Cardiac septum (tissue), 1 donor: ENCODE measurements around the gene ICAM4. TPM values are rescaled to one million over a fixed set of nuclear protein-coding genes. Genes with fewer than 3 reads are reported as not detected.
"Not testable (repeated sequence)": the region's sequence is repeated elsewhere in the genome, so short reads cannot be mapped to it uniquely, and the experiment has no call there.

Experiments
- DNase-seq: peaks from one replicate; pipeline ENCODE4 v3.0.0-alpha.2; 2020; ENCODE audit warnings: low spot score
- intact Hi-C: fragments of 100-400 bp; cut with DNase I; formaldehyde crosslinking; loops from one replicate; pipeline ENCODE4 v1.14.0; 2022
- total RNA-seq: library from RNA; stranded (reverse); fragmentation: NEBNext Ultra II Directional; extraction: Animal tissue kit (Norgen Biotek cat#: 25700); gene quantifications from one replicate; pipeline ENCODE4 v1.2.1, GENCODE V29; 2021
- donor health status: DM: no; HTN: no; CAD: no.

The ICAM4 gene
- total RNA-seq, 1 donor from 2014 or later: 0.46 TPM

DNA sequence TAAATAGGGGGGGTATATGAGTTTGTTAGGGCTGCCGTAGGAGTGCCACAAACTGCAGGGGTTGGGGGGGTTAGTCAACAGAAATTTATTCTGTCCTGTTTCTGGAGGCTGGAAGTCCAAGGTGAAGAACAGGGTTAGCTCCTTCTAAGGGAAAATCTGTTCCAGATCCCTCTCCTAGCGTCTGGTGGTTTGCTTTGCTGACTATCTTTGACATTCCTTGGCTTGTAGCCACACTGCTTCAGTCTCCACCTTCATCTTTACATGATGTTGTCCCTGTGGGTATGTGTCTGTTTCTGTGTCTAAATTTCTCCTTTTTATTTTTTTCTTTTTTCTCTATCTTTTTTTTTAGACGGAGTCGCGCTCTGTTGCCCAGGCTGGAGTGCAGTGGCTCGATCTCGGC is 24.0 kb upstream of the ICAM4 start:
- no peak for DNase-seq
- intact Hi-C loops: no loop called here

DNA sequence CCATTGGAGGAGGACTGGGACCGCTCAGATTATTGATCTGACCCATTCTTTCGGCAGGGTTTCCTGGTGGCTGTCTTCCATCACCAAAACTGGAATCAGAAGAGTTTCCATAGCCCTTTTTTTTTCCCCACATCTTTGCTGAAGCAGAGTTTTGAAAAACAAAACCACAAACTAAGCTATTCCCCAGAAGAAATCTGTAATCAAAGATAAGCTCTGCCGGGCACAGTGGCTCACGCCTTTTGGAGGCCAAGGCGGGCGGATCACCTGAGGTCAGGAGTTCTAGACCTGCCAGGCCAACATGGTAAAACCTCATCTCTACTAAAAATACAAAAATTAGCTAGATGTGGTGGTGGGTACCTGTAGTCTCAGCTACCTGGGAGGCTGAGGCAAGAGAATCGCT is 20.0 kb upstream of the ICAM4 start:
- intact Hi-C loops: no loop called here
- no peak for DNase-seq

DNA sequence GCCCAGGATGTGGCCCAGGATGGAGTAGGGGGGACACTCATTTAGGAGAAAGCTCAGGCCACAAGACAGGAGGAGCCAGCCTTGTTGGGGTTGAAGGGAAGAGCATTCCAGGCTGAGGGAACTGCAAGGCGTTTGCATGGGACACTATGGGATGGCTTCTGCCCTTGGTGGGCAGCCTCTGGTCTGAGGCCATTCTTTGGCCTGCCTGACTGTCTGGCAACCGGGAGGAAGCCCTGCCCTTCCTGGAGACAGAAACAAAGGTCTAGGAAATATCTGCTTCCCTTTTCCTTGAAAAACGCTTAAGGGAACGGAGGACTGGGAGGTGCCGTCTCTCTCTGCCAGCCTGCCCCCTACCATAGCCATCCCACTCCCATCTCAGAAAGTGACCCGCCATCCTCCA is 18.7 kb upstream of the ICAM4 start:
- intact Hi-C loops: no loop called here
- DNase-seq: no peak

DNA sequence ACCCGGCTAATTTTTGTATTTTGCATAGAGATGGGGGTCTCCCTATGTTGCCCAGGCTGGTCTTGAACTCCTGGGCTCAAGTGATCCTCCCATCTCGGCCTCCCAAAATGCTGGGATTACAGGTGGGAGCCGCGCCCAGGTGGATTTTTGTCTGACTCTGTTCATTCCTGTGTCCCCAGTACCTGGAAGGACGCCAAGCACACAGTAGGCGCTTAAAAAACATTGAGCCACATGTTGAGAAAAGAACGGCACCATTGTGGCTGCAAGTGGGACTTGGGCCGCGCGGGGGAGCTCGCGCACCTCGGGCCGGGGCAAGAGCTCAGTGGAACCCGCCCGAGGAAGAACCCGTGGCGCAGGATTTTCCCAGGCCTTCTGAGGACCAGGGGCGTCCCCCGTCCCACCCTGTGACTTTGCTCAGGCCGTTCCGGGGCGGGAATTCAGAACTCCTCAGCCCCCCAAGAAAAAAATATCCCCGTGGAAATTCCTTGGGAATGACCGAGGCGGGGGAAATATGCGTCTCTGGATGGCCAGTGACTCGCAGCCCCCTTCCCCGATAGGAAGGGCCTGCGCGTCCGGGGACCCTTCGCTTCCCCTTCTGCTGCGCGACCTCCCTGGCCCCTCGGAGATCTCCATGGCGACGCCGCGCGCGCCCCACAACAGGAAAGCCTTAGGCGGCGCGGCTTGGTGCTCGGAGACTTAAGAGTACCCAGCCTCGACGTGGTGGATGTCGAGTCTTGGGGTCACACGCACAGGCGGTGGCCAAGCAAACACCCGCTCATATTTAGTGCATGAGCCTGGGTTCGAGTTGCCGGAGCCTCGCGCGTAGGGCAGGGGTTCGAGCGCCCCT is 17.2 kb upstream of the ICAM4 start:
- intact Hi-C loops: loop anchor here (1.0 to 5.0 kb wide), 2 partner anchors 63 to 120 kb away; partner anchors contain the start of gene RAVER1
- DNase-seq: peak; percentile 95

DNA sequence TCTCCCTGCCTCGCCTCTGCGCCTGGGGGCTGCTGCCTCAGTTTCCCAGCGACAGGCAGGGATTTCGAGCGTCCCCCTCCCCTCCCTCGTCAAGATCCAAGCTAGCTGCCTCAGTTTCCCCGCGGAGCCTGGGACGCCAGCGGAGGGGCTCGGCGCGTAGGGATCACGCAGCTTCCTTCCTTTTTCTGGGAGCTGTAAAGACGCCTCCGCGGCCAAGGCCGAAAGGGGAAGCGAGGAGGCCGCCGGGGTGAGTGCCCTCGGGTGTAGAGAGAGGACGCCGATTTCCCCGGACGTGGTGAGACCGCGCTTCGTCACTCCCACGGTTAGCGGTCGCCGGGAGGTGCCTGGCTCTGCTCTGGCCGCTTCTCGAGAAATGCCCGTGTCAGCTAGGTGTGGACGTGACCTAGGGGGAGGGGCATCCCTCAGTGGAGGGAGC is 16.6 kb upstream of the ICAM4 start:
- DNase-seq: peak; percentile 93
- intact Hi-C loops: loop anchor here (5.0 kb wide), 1 partner anchor 62 kb away; the partner anchor contains the start of gene RAVER1

DNA sequence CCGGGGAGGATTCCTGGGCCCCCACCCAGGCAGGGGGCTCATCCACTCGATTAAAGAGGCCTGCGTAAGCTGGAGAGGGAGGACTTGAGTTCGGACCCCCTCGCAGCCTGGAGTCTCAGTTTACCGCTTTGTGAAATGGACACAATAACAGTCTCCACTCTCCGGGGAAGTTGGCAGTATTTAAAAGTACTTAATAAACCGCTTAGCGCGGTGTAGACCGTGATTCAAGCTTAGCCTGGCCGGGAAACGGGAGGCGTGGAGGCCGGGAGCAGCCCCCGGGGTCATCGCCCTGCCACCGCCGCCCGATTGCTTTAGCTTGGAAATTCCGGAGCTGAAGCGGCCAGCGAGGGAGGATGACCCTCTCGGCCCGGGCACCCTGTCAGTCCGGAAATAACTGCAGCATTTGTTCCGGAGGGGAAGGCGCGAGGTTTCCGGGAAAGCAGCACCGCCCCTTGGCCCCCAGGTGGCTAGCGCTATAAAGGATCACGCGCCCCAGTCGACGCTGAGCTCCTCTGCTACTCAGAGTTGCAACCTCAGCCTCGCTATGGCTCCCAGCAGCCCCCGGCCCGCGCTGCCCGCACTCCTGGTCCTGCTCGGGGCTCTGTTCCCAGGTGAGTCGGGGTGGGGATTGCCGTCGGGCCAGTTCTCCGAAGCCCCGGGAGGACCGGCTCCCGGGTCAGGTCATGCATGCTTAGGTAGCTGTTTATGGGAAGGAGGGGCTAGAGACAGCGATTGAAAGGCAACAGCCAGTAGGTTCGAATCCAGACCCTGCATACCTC is 15.9 kb upstream of the ICAM4 start, which contains the start of gene ICAM1:
ICAM1 (plus strand) TSS at position 505 of the 779 bp plus-strand sequence; CDS start at position 545, 40 bp downstream.
- intact Hi-C loops: loop anchor here (5.0 kb wide), 1 partner anchor 61 kb away; the partner anchor contains the start of gene RAVER1

DNA sequence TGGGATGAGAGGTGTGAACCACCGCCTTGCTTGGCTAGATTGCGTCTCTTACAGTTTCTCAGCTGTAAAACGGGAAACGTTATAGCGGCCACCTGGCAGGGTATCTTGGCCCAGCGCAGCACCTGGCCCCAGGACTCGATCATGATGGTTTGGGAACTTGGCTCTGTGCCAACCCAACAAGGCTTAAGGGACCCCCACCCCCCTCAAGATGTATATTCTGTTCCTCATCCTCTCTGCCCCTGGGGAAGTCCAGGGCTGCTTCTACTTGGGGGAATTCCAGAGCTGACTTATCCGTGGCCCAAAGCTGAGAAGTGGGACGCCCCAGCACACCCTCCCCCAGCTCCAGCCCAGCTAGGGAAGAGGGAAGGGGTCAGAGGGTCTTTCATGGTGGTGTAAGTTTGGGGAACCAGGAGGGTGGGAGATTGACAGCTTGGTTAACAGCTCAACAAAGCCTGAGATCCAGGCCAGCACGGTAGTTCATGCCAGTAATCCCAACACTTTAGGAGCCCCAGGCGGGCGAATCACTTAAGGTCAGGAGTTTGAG is 15.1 kb upstream of the ICAM4 start:
- intact Hi-C loops: loop anchor here (5.0 kb wide), 1 partner anchor 61 kb away; the partner anchor contains the start of gene RAVER1
- no peak for DNase-seq

More for the DNA sequence above, 15.9 kb upstream of the ICAM4 start, which contains the start of gene ICAM1:
- peak; percentile 93 for DNase-seq

DNA sequence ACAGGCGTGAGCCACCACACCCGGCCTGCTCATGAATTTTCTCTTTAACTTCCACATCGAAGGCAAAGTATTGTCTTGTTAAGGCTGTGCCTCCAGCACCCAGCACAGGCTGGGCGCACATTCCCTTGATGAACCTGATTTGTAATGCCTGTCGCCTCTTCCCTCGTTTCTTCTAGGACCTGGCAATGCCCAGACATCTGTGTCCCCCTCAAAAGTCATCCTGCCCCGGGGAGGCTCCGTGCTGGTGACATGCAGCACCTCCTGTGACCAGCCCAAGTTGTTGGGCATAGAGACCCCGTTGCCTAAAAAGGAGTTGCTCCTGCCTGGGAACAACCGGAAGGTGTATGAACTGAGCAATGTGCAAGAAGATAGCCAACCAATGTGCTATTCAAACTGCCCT is 12.2 kb upstream of the ICAM4 start:
- intact Hi-C loops: loop anchor here (5.0 kb wide), 1 partner anchor 58 kb away; the partner anchor contains the start of gene RAVER1
- DNase-seq: no peak

DNA sequence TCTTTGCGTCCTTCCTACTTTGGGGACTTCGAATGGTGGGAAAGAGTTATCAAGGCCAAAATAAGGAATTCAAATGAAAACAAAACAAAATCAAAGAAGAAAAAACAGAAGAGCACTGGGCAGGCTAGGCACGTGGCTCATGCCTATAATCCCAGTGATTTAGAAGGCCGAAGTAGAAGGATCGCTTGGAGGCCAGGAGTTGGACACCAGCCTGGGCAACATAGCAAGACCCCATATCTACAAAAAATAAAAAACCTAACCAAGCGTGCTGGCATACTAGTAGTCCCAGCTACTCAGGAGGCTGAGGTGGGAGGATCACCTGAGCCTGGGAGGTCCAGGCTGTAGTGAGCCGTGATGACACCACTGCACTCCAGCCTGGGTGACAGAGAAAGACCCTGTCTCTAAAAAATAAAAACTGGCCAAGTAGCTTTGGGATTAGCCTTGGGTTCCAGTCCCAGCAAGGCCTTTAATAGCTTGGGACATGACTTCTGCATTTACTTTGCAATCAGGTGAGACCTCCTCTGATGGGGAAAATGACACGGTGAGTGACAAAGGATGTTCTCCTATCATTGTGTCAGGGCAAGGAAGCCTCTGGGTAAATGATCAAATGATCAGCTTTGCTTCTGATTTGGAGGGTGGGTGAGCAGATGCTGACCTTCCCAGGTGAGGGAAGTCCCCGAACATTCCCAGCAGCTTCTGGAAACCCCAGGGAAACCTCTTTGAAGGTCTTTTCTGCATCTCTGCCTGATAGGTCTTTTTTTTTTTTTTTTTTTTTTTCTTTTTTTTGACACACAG is 8.8 kb upstream of the ICAM4 start:
- DNase-seq: no peak
- intact Hi-C loops: no loop called here

DNA sequence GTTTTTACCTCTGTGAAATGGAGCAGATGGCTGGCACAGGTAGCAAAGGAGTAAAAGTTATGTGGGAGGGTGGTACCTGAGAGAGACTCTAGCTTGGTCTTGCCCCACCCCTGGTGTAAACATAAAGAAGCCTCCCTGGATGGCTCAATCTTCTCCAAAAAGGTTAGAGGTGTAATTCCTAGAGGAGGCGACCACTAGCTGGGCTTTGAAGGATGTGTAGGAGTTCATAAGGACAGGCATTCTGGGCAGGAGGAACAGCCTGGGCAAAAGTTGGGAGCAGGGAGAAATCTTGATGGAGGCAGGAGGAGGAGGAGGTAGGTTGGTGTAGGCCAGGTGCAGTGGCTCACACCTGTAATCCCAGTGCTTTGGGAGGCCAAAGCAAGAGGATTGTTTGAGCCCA is 7.8 kb upstream of the ICAM4 start:
- no peak for DNase-seq
- intact Hi-C loops: no loop called here

DNA sequence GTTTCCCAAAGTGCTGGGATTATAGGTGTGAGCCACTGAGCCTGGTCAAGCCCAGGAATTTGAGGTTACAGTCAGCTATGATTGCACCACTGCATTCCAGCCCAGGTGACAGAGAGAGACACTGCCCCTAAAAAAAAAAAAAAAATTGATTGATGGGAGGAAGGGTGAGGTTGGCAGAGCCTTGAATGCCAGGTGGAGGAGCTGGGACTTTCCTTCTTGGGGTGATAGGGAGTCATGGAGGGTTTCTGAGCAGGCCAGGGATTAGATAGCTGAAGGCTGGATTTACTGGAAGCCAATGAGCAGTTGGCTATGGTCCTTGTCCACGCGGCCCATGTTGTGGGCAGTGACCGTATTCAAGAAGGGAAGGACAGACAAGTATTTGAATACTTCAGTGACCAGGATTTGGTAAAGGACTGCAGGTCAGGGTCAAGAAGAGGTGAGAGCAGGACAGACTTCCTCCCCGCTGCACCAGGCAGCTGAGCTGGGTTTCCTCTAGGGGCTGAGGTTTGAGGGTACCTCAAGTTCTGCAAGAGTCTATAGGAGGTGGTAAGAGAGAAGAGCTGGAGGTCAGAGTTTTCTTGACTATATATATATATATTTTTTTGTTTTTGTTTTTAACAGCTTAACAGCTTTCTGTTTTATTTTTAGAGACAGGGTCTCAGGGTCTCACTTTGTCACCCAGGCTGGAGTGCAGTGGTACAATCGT is 6.9 kb upstream of the ICAM4 start:
- intact Hi-C loops: no loop called here
- DNase-seq: no peak

DNA sequence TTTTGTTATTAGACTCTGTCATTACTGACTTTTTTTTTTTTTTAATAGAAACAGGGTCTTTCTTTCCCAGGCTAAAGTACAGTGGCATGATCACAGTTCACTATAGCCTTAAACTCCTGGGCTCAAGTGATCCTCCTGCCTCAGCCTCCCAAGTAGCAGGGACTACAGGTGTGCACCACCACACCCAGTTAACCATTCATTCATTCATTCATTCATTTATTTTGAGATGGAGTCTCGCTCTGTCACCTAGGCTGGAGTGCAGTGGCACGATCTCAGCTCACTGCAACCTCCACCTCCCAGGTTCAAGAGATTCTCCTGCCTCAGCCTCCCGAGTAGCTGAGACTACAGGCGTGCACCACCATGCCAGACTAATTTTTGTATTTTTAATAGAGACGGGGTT is 4.7 kb upstream of the ICAM4 start:
- intact Hi-C loops, DNase-seq: not testable (repeated sequence)

DNA sequence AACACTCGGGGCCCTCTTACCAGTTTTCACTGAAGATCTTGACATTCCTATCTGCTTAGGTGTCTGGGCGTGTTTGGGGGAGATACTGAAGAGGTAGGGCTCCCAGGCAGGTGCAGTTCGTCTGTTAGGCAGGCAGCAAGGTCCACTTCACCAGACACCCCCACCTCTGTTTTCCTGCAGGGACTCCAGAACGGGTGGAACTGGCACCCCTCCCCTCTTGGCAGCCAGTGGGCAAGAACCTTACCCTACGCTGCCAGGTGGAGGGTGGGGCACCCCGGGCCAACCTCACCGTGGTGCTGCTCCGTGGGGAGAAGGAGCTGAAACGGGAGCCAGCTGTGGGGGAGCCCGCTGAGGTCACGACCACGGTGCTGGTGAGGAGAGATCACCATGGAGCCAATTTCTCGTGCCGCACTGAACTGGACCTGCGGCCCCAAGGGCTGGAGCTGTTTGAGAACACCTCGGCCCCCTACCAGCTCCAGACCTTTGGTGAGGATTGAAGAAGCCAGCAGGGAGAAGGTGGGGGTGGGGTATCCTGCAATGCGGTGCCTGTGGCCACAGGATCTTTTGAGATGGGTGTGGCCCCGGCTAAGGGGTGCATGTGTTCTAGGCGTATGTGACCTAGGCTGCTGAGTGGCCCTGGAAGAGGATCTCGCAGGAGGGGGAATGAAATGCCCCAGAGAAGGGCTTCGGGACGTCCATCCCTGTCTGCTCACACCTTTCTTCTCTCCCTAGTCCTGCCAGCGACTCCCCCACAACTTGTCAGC is 3.3 kb upstream of the ICAM4 start:
- intact Hi-C loops: no loop called here
- no peak for DNase-seq

DNA sequence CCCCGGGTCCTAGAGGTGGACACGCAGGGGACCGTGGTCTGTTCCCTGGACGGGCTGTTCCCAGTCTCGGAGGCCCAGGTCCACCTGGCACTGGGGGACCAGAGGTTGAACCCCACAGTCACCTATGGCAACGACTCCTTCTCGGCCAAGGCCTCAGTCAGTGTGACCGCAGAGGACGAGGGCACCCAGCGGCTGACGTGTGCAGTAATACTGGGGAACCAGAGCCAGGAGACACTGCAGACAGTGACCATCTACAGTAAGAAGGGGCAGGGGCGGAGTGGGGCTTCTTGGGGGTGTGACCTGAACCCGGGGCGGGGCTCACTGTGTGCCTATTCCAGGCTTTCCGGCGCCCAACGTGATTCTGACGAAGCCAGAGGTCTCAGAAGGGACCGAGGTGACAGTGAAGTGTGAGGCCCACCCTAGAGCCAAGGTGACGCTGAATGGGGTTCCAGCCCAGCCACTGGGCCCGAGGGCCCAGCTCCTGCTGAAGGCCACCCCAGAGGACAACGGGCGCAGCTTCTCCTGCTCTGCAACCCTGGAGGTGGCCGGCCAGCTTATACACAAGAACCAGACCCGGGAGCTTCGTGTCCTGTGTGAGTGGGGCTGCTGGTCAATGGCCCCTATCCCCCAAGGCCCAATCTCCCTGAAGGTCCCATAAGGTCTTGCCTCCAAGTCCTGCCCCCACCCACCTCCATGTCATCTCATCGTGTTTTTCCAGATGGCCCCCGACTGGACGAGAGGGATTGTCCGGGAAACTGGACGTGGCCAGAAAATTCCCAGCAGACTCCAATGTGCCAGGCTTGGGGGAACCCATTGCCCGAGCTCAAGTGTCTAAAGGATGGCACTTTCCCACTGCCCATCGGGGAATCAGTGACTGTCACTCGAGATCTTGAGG is 2.4 kb upstream of the ICAM4 start:
- intact Hi-C loops: no loop called here
- no peak for DNase-seq

DNA sequence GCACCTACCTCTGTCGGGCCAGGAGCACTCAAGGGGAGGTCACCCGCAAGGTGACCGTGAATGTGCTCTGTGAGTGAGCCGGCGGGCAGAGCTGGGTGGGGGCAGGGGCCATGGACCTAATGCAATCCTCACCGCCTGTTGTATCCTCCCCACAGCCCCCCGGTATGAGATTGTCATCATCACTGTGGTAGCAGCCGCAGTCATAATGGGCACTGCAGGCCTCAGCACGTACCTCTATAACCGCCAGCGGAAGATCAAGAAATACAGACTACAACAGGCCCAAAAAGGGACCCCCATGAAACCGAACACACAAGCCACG is 1.8 kb upstream of the ICAM4 start:
- intact Hi-C loops: no loop called here
- DNase-seq: no peak

DNA sequence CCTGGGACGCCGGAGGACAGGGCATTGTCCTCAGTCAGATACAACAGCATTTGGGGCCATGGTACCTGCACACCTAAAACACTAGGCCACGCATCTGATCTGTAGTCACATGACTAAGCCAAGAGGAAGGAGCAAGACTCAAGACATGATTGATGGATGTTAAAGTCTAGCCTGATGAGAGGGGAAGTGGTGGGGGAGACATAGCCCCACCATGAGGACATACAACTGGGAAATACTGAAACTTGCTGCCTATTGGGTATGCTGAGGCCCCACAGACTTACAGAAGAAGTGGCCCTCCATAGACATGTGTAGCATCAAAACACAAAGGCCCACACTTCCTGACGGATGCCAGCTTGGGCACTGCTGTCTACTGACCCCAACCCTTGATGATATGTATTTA is 1.4 kb upstream of the ICAM4 start:
- intact Hi-C loops: no loop called here
- DNase-seq: no peak

DNA sequence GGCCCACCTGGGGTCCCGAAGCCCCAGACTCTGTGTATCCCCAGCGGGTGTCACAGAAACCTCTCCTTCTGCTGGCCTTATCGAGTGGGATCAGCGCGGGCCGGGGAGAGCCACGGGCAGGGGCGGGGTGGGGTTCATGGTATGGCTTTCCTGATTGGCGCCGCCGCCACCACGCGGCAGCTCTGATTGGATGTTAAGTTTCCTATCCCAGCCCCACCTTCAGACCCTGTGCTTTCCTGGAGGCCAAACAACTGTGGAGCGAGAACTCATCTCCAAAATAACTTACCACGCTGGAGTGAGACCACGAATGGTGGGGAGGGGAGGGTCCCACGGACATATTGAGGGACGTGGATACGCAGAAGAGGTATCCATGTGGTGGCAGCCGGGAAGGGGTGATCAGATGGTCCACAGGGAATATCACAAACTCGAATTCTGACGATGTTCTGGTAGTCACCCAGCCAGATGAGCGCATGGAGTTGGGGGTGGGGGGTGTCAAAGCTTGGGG is 2.0 kb downstream of the ICAM4 start:
- intact Hi-C loops: no loop called here

More for the DNA sequence above, 2.0 kb downstream of the ICAM4 start:
- DNase-seq: no peak
